Measurements from ENCODE around the gene RADX. TPM values are rescaled to one million over a fixed set of nuclear protein-coding genes. Genes with fewer than 3 reads are reported as not detected.

RADX gene
- total RNA-seq, 1 donor from 2014 or later = not detected

- Histone ChIP-seq H3K9me3 (no peaks in the 10 kb centered on the region), H3K36me3 (no peaks in the 10 kb centered on the region), H3K4me3 (no peak overlapping the region), H3K4me1 (no peaks in the 10 kb centered on the region), H3K27me3 (no peaks in the 10 kb centered on the region), H3K27ac (no peak overlapping the region)
- TF ChIP-seq CTCF (IDR thresholded peaks at IDR 0.05) = no peak
- intact Hi-C loops (cut with DNase I) = no loop called here
- DNase-seq (ENCODE audit: low spot score in 2 of 2) = no peak
Measured at GRCh38 chrX:106692425-106693065, 80.8 kb downstream of the RADX start.

- TF ChIP-seq CTCF (IDR thresholded peaks at IDR 0.05) = no peak
- Histone ChIP-seq H3K27me3 (no peaks in the 10 kb centered on the region), H3K27ac (no peak overlapping the region), H3K36me3 (no peaks in the 10 kb centered on the region), H3K9me3 (no peaks in the 10 kb centered on the region), H3K4me3 (no peak overlapping the region), H3K4me1 (no peaks in the 10 kb centered on the region)
- DNase-seq (ENCODE audit: low spot score in 2 of 2) = no peak
- intact Hi-C loops (cut with DNase I) = no loop called here
Measured at GRCh38 chrX:106696502-106696901, 84.7 kb downstream of the RADX start.

GRCh38 chrX:106698693-106699092, 86.9 kb downstream of the RADX start:
- Histone ChIP-seq H3K9me3 (no peaks in the 10 kb centered on the region), H3K4me1 (no peaks in the 10 kb centered on the region), H3K36me3 (no peaks in the 10 kb centered on the region), H3K4me3 (no peak overlapping the region), H3K27ac (no peak overlapping the region), H3K27me3 (no peaks in the 10 kb centered on the region)
- intact Hi-C loops (cut with DNase I) = no loop called here
- no peak for TF ChIP-seq CTCF (IDR thresholded peaks at IDR 0.05)
- no peak for DNase-seq (ENCODE audit: low spot score in 2 of 2)

- Histone ChIP-seq H3K4me3 (no peak overlapping the region), H3K27ac (no peak overlapping the region), H3K27me3 (no peaks in the 10 kb centered on the region), H3K36me3 (no peaks in the 10 kb centered on the region), H3K9me3 (no peaks in the 10 kb centered on the region), H3K4me1 (no peaks in the 10 kb centered on the region)
- TF ChIP-seq CTCF (IDR thresholded peaks at IDR 0.05) = no peak
- no peak for DNase-seq (ENCODE audit: low spot score in 2 of 2)
- intact Hi-C loops (cut with DNase I) = no loop called here
Measured at GRCh38 chrX:106702636-106703035, 90.9 kb downstream of the RADX start.

- DNase-seq (ENCODE audit: low spot score in 2 of 2) = no peak
- no peaks in the 10 kb centered on the region for H3K36me3 ChIP-seq
- H3K9me3 ChIP-seq = no peaks in the 10 kb centered on the region
- H3K4me3 ChIP-seq = no peak overlapping the region
- TF ChIP-seq CTCF (IDR thresholded peaks at IDR 0.05) = no peak
- no peaks in the 10 kb centered on the region for H3K4me1 ChIP-seq
- intact Hi-C loops (cut with DNase I) = no loop called here
- no peak overlapping the region for H3K27ac ChIP-seq
- H3K27me3 ChIP-seq = no peaks in the 10 kb centered on the region
Measured at GRCh38 chrX:106706466-106706865, 94.7 kb downstream of the RADX start.
